ENCODE measurements around the gene HNF1A. TPM values are rescaled to one million over a fixed set of nuclear protein-coding genes. Genes with fewer than 3 reads are reported as not detected.

The HNF1A gene
- total and polyA plus RNA-seq, 4 donors: 8.2 to 19.8 (median 10.6) TPM

DNA sequence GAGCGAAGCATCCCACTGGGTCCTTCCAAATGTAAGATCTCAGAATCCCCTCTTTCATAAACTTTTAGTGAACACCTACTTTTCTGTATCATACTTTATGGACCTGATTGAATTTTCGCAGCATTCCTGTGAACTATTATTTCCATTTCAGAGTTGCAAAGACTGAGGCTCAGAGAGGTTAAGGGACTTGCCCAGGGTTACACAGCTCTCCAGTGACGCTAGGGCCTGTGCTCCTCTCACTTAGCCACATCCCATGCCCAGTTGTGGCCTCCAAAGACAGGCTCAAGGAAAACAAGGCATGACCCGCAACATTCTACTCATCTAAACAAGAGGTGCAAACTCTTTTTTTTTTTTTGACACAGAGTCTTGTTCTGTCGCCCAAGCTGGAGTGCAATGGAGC, 48.3 kb upstream of the HNF1A start (continued):
- TF ChIP-seq, protein P1, sequence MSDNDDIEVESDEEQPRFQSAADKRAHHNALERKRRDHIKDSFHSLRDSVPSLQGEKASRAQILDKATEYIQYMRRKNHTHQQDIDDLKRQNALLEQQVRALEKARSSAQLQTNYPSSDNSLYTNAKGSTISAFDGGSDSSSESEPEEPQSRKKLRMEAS (IDR thresholded peaks at IDR 0.05): no peak
- TF ChIP-seq RXRA (IDR thresholded peaks at IDR 0.05): no peak

DNA sequence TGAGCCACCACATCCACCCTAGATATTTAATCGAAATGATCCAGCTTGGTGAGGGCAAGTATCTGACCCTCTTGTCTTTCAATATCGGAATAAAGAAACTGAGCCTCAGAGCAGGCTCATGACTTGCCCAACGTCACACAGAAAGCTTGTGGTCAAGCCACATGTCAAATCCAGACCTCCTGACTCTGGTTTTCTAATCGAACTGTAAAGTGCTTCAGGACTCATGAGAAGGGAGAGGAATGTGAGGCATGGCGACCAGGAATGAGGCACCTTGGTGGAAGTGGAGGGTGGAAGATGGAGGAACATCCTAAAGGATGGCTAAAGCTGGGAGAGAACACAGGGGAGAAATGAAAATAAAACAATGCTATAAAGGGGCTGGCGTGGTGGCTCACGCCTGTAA, 46.3 kb upstream of the HNF1A start:
- Histone ChIP-seq H3K9me3 (ENCODE audit: control insufficient read depth in 4 of 4, low read length in 3 of 4) (no peaks in the 10 kb centered on the region), H3K36me3 (ENCODE audit: control insufficient read depth in 4 of 4, insufficient read depth in 3 of 4, low read depth in 1 of 4, low read length in 3 of 4) (no peaks in the 10 kb centered on the region), H3K4me3 (ENCODE audit: low read depth in 1 of 3, low read length in 3 of 3) (no peak overlapping the region), H3K27me3 (ENCODE audit: control insufficient read depth in 4 of 4, insufficient read depth in 4 of 4, low read length in 3 of 4) (no peaks in the 10 kb centered on the region), H3K4me1 (ENCODE audit: control insufficient read depth in 4 of 4, insufficient read depth in 4 of 4, low read length in 3 of 4) (no peaks in the 10 kb centered on the region), H3K27ac (ENCODE audit: low read depth in 1 of 2, low read length in 2 of 2) (no peak overlapping the region), H3K9ac (ENCODE audit: low read depth in 1 of 2, low read length in 2 of 2) (no peak overlapping the region)
- TF ChIP-seq, protein P2, sequence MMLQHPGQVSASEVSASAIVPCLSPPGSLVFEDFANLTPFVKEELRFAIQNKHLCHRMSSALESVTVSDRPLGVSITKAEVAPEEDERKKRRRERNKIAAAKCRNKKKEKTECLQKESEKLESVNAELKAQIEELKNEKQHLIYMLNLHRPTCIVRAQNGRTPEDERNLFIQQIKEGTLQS (IDR thresholded peaks at IDR 0.05): no peak
- TF ChIP-seq JUND (IDR thresholded peaks at IDR 0.05) (no peak), HNF4G (IDR thresholded peaks at IDR 0.05) (no peak), GABPA (IDR thresholded peaks at IDR 0.05 in 1 of 2, conservative IDR thresholded peaks at IDR 0.05 in 1 of 2) (no peak), NR2F2 (IDR thresholded peaks at IDR 0.05) (no peak), FOXA1 (IDR thresholded peaks at IDR 0.05) (no peak), RAD21 (IDR thresholded peaks at IDR 0.05) (no peak), EGR1 (IDR thresholded peaks at IDR 0.05; ENCODE audit: low read depth in 2 of 2) (no peak), RXRA (IDR thresholded peaks at IDR 0.05) (no peak), FOXA2 (IDR thresholded peaks at IDR 0.05) (no peak), YY1 (IDR thresholded peaks at IDR 0.05) (no peak), TAF1 (conservative IDR thresholded peaks at IDR 0.05) (no peak), SP1 (IDR thresholded peaks at IDR 0.05) (no peak), HNF4A (conservative IDR thresholded peaks at IDR 0.05) (no peak)
- TF ChIP-seq, protein P3, sequence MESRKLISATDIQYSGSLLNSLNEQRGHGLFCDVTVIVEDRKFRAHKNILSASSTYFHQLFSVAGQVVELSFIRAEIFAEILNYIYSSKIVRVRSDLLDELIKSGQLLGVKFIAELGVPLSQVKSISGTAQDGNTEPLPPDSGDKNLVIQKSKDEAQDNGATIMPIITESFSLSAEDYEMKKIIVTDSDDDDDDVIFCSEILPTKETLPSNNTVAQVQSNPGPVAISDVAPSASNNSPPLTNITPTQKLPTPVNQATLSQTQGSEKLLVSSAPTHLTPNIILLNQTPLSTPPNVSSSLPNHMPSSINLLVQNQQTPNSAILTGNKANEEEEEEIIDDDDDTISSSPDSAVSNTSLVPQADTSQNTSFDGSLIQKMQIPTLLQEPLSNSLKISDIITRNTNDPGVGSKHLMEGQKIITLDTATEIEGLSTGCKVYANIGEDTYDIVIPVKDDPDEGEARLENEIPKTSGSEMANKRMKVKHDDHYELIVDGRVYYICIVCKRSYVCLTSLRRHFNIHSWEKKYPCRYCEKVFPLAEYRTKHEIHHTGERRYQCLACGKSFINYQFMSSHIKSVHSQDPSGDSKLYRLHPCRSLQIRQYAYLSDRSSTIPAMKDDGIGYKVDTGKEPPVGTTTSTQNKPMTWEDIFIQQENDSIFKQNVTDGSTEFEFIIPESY (IDR thresholded peaks at IDR 0.05): no peak
- TF ChIP-seq, protein P1 (IDR thresholded peaks at IDR 0.05): no peak
- WGBS: 84% methylated on average over 7 of the region's 7 CpGs
- DNase-seq (ENCODE audit: low spot score): no peak

DNA sequence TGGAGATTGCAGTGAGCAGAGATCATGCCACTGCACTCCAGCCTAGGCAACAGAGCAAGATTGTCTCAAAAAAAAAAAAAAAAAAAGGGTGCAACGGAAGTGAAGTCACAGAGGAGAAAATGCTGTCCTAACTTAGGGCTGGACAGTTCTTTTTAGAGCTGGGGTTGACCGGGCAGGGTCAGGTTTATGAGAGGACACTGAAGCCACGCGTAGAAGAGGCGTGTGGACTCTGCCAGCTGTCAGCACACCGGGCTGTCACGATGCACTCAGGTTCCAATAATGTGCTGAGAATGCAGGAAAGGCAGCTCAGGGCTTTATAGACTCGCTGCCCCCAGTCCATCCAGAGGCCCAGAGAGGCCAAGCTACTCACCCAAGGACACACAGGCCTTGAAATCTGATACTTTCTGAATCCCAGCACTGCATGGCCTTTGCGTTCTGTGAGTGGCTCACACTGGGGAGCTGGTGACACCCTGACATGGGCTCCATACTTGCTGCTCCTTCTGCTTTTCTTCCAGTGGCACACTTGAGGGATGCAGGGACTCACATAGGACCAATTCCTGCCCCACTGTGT, 45.3 kb upstream of the HNF1A start:
- Histone ChIP-seq H3K36me3 (ENCODE audit: control insufficient read depth in 4 of 4, insufficient read depth in 3 of 4, low read depth in 1 of 4, low read length in 3 of 4) (no peaks in the 10 kb centered on the region), H3K9me3 (ENCODE audit: control insufficient read depth in 4 of 4, low read length in 3 of 4) (no peaks in the 10 kb centered on the region), H3K4me1 (ENCODE audit: control insufficient read depth in 4 of 4, insufficient read depth in 4 of 4, low read length in 3 of 4) (no peaks in the 10 kb centered on the region), H3K4me3 (ENCODE audit: low read depth in 1 of 3, low read length in 3 of 3) (no peak overlapping the region), H3K27ac (ENCODE audit: low read depth in 1 of 2, low read length in 2 of 2) (no peak overlapping the region), H3K27me3 (ENCODE audit: control insufficient read depth in 4 of 4, insufficient read depth in 4 of 4, low read length in 3 of 4) (no peaks in the 10 kb centered on the region), H3K9ac (ENCODE audit: low read depth in 1 of 2, low read length in 2 of 2) (no peak overlapping the region)
- WGBS: 79% methylated on average over 9 of the region's 9 CpGs
- no peak for DNase-seq (ENCODE audit: low spot score)
- TF ChIP-seq HNF4A (conservative IDR thresholded peaks at IDR 0.05): no peak
- TF ChIP-seq GABPA (IDR thresholded peaks at IDR 0.05 in 1 of 2, conservative IDR thresholded peaks at IDR 0.05 in 1 of 2): no peak
- TF ChIP-seq, protein P3 (IDR thresholded peaks at IDR 0.05): no peak
- no peak for TF ChIP-seq FOXA2 (IDR thresholded peaks at IDR 0.05)
- no peak for TF ChIP-seq HNF4G (IDR thresholded peaks at IDR 0.05)
- no peak for TF ChIP-seq SP1 (IDR thresholded peaks at IDR 0.05)
- no peak for TF ChIP-seq RXRA (IDR thresholded peaks at IDR 0.05)
- TF ChIP-seq, protein P4, sequence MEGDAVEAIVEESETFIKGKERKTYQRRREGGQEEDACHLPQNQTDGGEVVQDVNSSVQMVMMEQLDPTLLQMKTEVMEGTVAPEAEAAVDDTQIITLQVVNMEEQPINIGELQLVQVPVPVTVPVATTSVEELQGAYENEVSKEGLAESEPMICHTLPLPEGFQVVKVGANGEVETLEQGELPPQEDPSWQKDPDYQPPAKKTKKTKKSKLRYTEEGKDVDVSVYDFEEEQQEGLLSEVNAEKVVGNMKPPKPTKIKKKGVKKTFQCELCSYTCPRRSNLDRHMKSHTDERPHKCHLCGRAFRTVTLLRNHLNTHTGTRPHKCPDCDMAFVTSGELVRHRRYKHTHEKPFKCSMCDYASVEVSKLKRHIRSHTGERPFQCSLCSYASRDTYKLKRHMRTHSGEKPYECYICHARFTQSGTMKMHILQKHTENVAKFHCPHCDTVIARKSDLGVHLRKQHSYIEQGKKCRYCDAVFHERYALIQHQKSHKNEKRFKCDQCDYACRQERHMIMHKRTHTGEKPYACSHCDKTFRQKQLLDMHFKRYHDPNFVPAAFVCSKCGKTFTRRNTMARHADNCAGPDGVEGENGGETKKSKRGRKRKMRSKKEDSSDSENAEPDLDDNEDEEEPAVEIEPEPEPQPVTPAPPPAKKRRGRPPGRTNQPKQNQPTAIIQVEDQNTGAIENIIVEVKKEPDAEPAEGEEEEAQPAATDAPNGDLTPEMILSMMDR (IDR thresholded peaks at IDR 0.05; ENCODE audit: low read depth, low read length, missing input control): no peak
- no peak for TF ChIP-seq YY1 (IDR thresholded peaks at IDR 0.05)
- no peak for TF ChIP-seq NR2F2 (IDR thresholded peaks at IDR 0.05)
- no peak for TF ChIP-seq EGR1 (IDR thresholded peaks at IDR 0.05; ENCODE audit: low read depth in 2 of 2)
- no peak for TF ChIP-seq RAD21 (IDR thresholded peaks at IDR 0.05)
- no peak for TF ChIP-seq JUND (IDR thresholded peaks at IDR 0.05)
- TF ChIP-seq FOXA1 (IDR thresholded peaks at IDR 0.05): no peak
- TF ChIP-seq, protein P1 (IDR thresholded peaks at IDR 0.05): no peak
